Mucosa of descending colon (tissue), 3 donors: ENCODE results near the gene EDARADD. TPM values are rescaled to one million over a fixed set of nuclear protein-coding genes. Genes with fewer than 3 reads are reported as not detected.

Experiments
- ATAC-seq: fragments of 200-7000 bp; cut with Tn5 transposase; one replicate; pipeline ENCODE4 v1.9.1; 2020; ENCODE audit warnings: mild to moderate bottlenecking, moderate library complexity
- DNase-seq, 3 donors: peaks; one replicate each; pipeline ENCODE4 v3.0.0-alpha.2; 2020
- H3K36me3 ChIP-seq: fragments of 200-600 bp; one replicate; pipeline ENCODE4 v1.8.0; 2021; ENCODE audit warnings: low read depth, mild to moderate bottlenecking
- H3K4me1 ChIP-seq: fragments of 200-600 bp; one replicate; pipeline ENCODE4 v1.8.0; 2021; ENCODE audit warnings: low read depth, mild to moderate bottlenecking
- H3K4me3 ChIP-seq: fragments of 200-600 bp; one replicate; pipeline ENCODE4 v1.8.0; 2021; ENCODE audit warnings: mild to moderate bottlenecking
- H3K9me3 ChIP-seq: fragments of 200-600 bp; one replicate; pipeline ENCODE4 v1.8.0; 2021; ENCODE audit warnings: mild to moderate bottlenecking
- CTCF ChIP-seq: fragments of 200-600 bp; IDR thresholded peaks from one replicate; pipeline ENCODE4 v1.8.0; 2022; ENCODE audit warnings: antibody characterized with exemption, mild to moderate bottlenecking
- intact Hi-C, 2 donors: fragments of 100-400 bp; cut with DNase I in 1 of 2; cut with micrococcal nuclease in 1 of 2; formaldehyde crosslinking; loops; one replicate each; pipeline versions ENCODE4 v1.11.0 to v1.11.1; 2022; cut with DNase I, micrococcal nuclease
- total RNA-seq, 3 donors: library from RNA; stranded (reverse); fragmentation: NEBNext Ultra II Directional in 2 of 3; extraction: Animal tissue kit (Norgen Biotek cat#: 25700) in 2 of 3; gene quantifications; one replicate each; pipeline versions ENCODE4 v1.2.1 to v1.2.4, GENCODE V29; 2021 to 2023
- donor health status: DM: no; HTN: no; CAD: no; lungs with moderate emphysema.
- donor health status: DM: no; HTN: no; CAD: no.
- donor health status: DM: no; HTN: yes; CAD: no.

The EDARADD gene
- total RNA-seq, 3 donors from 2014 or later: 0.16 to 0.48 TPM; not detected in 1

- intact Hi-C loops: no loop called here
- no peak for DNase-seq
- Histone ChIP-seq H3K4me1 (peaks cover 27% of the 10 kb centered on the region), H3K4me3 (no peak overlapping the region), H3K9me3 (no peaks in the 10 kb centered on the region), H3K36me3 (no peaks in the 10 kb centered on the region)
- peak; percentile 45 for ATAC-seq
- TF ChIP-seq CTCF: no peak
Measured at GRCh38 chr1:236514703-236515442, 120.8 kb downstream of the EDARADD start.

- H3K4me1 ChIP-seq: peaks cover 22% of the 10 kb centered on the region
- peak; percentile 49 for ATAC-seq
- DNase-seq: no peak
- H3K4me3 ChIP-seq: no peak overlapping the region
- no peak for TF ChIP-seq CTCF
- no peaks in the 10 kb centered on the region for H3K9me3 ChIP-seq
- H3K36me3 ChIP-seq: no peaks in the 10 kb centered on the region
- intact Hi-C loops: no loop called here
Measured at GRCh38 chr1:236515443-236515958, 121.4 kb downstream of the EDARADD start.

- ATAC-seq (peak; percentile 72), DNase-seq (no peak)
- intact Hi-C loops: no loop called here
- peaks cover 22% of the 10 kb centered on the region for H3K4me1 ChIP-seq
- no peaks in the 10 kb centered on the region for H3K9me3 ChIP-seq
- no peak for TF ChIP-seq CTCF
- H3K4me3 ChIP-seq: no peak overlapping the region
- H3K36me3 ChIP-seq: no peaks in the 10 kb centered on the region
Measured at GRCh38 chr1:236516929-236517704, 123.0 kb downstream of the EDARADD start.

GRCh38 chr1:236518322-236518721, 124.2 kb downstream of the EDARADD start:
- no peak for DNase-seq
- peaks cover 26% of the 10 kb centered on the region for H3K4me1 ChIP-seq
- intact Hi-C loops: no loop called here
- H3K36me3 ChIP-seq: no peaks in the 10 kb centered on the region
- no peak for TF ChIP-seq CTCF
- no peaks in the 10 kb centered on the region for H3K9me3 ChIP-seq
- ATAC-seq: no peak
- no peak overlapping the region for H3K4me3 ChIP-seq

GRCh38 chr1:236520445-236521005, 126.4 kb downstream of the EDARADD start:
- H3K36me3 ChIP-seq: no peaks in the 10 kb centered on the region
- intact Hi-C loops: no loop called here

More at GRCh38 chr1:236520445-236521005, 126.4 kb downstream of the EDARADD start:
- no peak for TF ChIP-seq CTCF
- DNase-seq: no peak
- Histone ChIP-seq H3K4me3 (no peak overlapping the region), H3K4me1 (peaks cover 20% of the 10 kb centered on the region), H3K9me3 (no peaks in the 10 kb centered on the region)
- no peak for ATAC-seq
